ENCODE data around the gene IL1RAPL1.

GRCh38 chrX:29872831-29873230 is 1285.6 kb downstream of the IL1RAPL1 start:
- TF ChIP-seq, protein P1, sequence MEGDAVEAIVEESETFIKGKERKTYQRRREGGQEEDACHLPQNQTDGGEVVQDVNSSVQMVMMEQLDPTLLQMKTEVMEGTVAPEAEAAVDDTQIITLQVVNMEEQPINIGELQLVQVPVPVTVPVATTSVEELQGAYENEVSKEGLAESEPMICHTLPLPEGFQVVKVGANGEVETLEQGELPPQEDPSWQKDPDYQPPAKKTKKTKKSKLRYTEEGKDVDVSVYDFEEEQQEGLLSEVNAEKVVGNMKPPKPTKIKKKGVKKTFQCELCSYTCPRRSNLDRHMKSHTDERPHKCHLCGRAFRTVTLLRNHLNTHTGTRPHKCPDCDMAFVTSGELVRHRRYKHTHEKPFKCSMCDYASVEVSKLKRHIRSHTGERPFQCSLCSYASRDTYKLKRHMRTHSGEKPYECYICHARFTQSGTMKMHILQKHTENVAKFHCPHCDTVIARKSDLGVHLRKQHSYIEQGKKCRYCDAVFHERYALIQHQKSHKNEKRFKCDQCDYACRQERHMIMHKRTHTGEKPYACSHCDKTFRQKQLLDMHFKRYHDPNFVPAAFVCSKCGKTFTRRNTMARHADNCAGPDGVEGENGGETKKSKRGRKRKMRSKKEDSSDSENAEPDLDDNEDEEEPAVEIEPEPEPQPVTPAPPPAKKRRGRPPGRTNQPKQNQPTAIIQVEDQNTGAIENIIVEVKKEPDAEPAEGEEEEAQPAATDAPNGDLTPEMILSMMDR (conservative IDR thresholded peaks at IDR 0.05; ENCODE audit: low read depth in 2 of 2) = no peak
- TF ChIP-seq EZH2phosphoT487 (IDR thresholded peaks at IDR 0.05; ENCODE audit: unreplicated experiment) (no peak), REST (IDR thresholded peaks at IDR 0.05; ENCODE audit: unreplicated experiment) (no peak)

All from GM23338 (cell line).